Measurements from ENCODE around the gene OR2AK2.

OR2AK2 gene, protein sequence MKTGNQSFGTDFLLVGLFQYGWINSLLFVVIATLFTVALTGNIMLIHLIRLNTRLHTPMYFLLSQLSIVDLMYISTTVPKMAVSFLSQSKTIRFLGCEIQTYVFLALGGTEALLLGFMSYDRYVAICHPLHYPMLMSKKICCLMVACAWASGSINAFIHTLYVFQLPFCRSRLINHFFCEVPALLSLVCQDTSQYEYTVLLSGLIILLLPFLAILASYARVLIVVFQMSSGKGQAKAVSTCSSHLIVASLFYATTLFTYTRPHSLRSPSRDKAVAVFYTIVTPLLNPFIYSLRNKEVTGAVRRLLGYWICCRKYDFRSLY

DNA sequence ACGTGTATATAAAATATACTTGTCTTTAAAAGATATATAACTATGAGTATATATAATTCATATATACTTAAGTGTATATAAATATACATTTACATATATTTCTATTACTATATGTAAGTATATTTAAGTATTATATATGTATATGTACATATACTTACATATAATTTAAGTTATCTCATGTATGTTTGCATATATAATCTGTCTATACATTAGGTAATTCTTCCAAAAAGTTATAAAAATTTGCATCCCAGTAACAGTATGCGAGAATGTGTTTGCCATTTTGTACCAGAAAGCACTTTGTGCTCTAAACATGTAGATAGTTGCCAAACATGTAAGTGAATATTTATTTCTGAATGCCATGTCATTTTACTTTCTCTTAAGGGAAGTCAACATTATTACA is at the start of gene OR2AK2:
TSS of gene OR2AK2 (plus strand) at position 301 of the 400 bp plus-strand sequence. CDS start 144 bp downstream, outside the sequence.
- TF ChIP-seq, protein P1, sequence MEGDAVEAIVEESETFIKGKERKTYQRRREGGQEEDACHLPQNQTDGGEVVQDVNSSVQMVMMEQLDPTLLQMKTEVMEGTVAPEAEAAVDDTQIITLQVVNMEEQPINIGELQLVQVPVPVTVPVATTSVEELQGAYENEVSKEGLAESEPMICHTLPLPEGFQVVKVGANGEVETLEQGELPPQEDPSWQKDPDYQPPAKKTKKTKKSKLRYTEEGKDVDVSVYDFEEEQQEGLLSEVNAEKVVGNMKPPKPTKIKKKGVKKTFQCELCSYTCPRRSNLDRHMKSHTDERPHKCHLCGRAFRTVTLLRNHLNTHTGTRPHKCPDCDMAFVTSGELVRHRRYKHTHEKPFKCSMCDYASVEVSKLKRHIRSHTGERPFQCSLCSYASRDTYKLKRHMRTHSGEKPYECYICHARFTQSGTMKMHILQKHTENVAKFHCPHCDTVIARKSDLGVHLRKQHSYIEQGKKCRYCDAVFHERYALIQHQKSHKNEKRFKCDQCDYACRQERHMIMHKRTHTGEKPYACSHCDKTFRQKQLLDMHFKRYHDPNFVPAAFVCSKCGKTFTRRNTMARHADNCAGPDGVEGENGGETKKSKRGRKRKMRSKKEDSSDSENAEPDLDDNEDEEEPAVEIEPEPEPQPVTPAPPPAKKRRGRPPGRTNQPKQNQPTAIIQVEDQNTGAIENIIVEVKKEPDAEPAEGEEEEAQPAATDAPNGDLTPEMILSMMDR (conservative IDR thresholded peaks at IDR 0.05; ENCODE audit: low read depth): no peak
- DNase-seq (ENCODE audit: low spot score): no peak
- POLR2A ChIA-PET (ENCODE audit: low non-redundant PET): no interaction called here
- H3K27ac ChIP-seq: no peak within 1 kb of the TSS
- CTCF ChIA-PET: no interaction called here

DNA sequence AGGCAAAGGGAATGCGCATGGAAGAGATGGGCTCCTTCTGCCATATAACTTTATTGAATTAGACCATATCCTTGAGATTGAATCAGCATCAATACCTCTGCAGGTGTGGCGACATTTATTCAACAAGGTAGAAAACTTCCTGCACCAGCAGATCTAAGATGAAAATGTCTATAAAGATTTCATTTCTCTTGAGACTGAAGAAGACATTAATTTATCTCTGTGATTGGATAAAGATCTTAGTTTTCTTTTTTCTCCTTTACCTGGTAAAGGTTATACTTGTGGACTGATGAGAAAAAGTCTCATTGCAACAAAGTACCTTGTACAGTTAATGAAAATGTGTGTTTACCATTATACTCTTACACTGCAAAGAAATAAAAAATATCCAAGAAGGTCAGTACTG is 45.1 kb upstream of the OR2AK2 start, which contains the start of gene OR2T8:
TSS of gene OR2T8 (plus strand) at position 301 of the 400 bp plus-strand sequence. CDS start 766 bp downstream, outside the sequence.
- no peak for DNase-seq (ENCODE audit: low spot score)
- H3K27ac ChIP-seq: no peak within 1 kb of the TSS
- ChIA-PET CTCF (no interaction called here), POLR2A (ENCODE audit: low non-redundant PET) (no interaction called here)
- TF ChIP-seq, protein P1 (conservative IDR thresholded peaks at IDR 0.05; ENCODE audit: low read depth): no peak

DNA sequence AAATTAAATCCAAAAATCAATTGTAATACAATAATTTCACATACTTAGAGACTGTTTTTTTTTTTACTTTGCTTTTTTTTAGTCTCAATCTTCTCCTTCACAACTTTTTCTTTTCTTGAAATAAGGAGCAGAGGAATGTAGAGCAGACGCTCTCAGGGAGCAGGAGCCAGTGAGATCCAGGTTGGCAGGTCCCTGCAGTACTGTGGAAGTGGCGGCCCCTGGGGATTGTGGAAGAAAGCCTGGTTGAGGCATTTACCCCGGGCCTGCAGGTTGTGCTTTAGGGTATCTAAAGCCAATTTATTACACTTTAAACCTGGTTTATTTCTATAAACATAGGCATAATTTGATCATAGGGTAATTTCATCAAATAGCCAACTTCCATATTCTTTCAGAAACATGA is 41.1 kb upstream of the OR2AK2 start:
- ChIA-PET CTCF (no interaction called here), POLR2A (ENCODE audit: low non-redundant PET) (no interaction called here)
- TF ChIP-seq, protein P1 (conservative IDR thresholded peaks at IDR 0.05; ENCODE audit: low read depth): no peak
- no peak overlapping the region for H3K27ac ChIP-seq
- no peak for DNase-seq (ENCODE audit: low spot score)

DNA sequence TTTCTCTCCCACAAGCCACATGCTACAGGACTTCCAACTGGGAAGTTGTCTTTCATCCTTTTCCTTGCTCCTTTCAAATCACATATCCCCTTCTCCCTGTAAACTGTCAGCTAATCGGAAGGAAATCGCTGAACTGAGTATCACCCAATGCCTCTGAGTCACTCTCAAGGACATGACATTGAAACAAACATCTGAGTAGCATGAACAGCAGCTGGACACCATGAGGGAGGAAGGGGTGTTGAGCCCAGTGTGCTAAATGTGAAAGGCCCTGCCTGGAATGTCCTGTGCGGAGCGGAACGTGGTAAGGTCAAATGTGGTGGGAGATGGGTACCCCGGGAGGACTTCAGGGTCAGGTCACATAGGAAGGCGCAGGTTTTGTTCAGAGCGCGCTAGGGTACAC is 40.2 kb upstream of the OR2AK2 start, which contains the start of gene OR2AJ1:
TSS of gene OR2AJ1 (plus strand) at position 22 of the 400 bp plus-strand sequence. CDS start 8,880 bp downstream, outside the sequence.
- CTCF ChIA-PET: interaction anchor here (0.7 kb wide), 1 partner anchor 13 kb away, joined by 3 read pairs; no protein-coding TSS in a partner anchor
- DNase-seq (ENCODE audit: low spot score): no peak
- TF ChIP-seq, protein P1 (conservative IDR thresholded peaks at IDR 0.05; ENCODE audit: low read depth): no peak
- no peak within 1 kb of the TSS for H3K27ac ChIP-seq
- POLR2A ChIA-PET (ENCODE audit: low non-redundant PET): no interaction called here

DNA sequence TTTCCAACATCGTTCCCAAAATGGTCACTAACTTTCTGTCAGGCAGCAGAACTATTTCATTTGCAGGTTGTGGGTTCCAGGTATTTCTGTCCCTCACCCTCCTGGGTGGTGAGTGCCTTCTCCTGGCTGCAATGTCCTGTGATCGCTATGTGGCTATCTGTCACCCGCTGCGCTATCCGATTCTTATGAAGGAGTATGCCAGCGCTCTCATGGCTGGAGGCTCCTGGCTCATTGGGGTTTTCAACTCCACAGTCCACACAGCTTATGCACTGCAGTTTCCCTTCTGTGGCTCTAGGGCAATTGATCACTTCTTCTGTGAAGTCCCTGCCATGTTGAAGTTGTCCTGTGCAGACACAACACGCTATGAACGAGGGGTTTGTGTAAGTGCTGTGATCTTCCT is 31.0 kb upstream of the OR2AK2 start:
- ChIA-PET POLR2A (ENCODE audit: low non-redundant PET) (no interaction called here), CTCF (no interaction called here)
- DNase-seq (ENCODE audit: low spot score): no peak
- no peak overlapping the region for H3K27ac ChIP-seq
- TF ChIP-seq, protein P1 (conservative IDR thresholded peaks at IDR 0.05; ENCODE audit: low read depth): no peak

DNA sequence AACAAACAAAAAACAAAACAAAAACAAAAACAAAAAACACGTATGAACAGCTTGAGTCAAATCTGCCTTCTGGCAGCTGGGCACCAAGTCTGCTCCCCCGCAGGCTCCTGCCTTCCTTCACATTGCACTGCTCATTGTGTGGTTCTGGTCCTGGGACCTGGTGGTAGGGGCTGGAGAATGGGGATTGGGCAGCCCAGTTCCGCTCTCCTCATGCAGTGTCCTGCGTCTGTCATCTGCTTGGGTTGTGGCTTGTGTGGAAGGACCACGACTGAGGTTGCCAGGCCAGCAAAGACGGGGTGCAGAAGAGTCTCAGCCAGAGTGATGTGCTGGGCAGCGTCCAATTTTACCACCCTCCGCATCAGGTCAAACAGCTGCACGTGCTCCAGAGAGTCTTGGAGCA is 29.3 kb upstream of the OR2AK2 start:
- TF ChIP-seq, protein P1 (conservative IDR thresholded peaks at IDR 0.05; ENCODE audit: low read depth): no peak
- ChIA-PET CTCF (no interaction called here), POLR2A (ENCODE audit: low non-redundant PET) (no interaction called here)
- no peak overlapping the region for H3K27ac ChIP-seq
- DNase-seq (ENCODE audit: low spot score): no peak
